Small intestine (tissue), 7 donors: ENCODE measurements around the gene ERC2. TPM values are rescaled to one million over a fixed set of nuclear protein-coding genes. Genes with fewer than 3 reads are reported as not detected.

Source experiments
- DNase-seq, 2 donors: peaks; one replicate each; pipeline versions ENCODE4 v3.0.0 to v3.0.0-alpha.2; 2013
- FAIRE-seq: peaks from 2 replicates; lab custom pipeline; 2012; peaks lifted over from hg19 to GRCh38; lab: Jason Lieb, UNC
- H3K27ac ChIP-seq, 3 donors: one replicate each; pipeline ENCODE4 v1.5.1; 2013; ENCODE audit warnings: low read length in 2 of 3, mild to moderate bottlenecking in 2 of 3, control low read depth in 1 of 3, inconsistent platforms in 1 of 3, low read depth in 1 of 3, moderate library complexity in 1 of 3
- H3K27me3 ChIP-seq, 3 donors: one replicate each; pipeline ENCODE4 v1.6.1; 2013; ENCODE audit warnings: low read length in 3 of 3, inconsistent platforms in 1 of 3; ENCODE audit not compliant: control insufficient read depth in 3 of 3, insufficient read depth in 3 of 3
- H3K36me3 ChIP-seq, 3 donors: one replicate each; pipeline ENCODE4 v1.6.1; 2013; ENCODE audit warnings: low read length in 3 of 3, inconsistent platforms in 1 of 3, low read depth in 1 of 3, mild to moderate bottlenecking in 1 of 3, moderate library complexity in 1 of 3; ENCODE audit not compliant: control insufficient read depth in 3 of 3, insufficient read depth in 2 of 3
- H3K4me1 ChIP-seq, 3 donors: one replicate each; pipeline ENCODE4 v1.6.1; 2013; ENCODE audit warnings: low read length in 2 of 3, inconsistent platforms in 1 of 3, low read depth in 1 of 3, mild to moderate bottlenecking in 1 of 3, moderate library complexity in 1 of 3; ENCODE audit not compliant: control insufficient read depth in 3 of 3, insufficient read depth in 2 of 3
- H3K4me3 ChIP-seq, 3 donors: one replicate each; pipeline ENCODE4 v1.5.1; 2013; ENCODE audit warnings: low read length in 3 of 3, control low read depth in 1 of 3, inconsistent platforms in 1 of 3, low read depth in 1 of 3, mild to moderate bottlenecking in 1 of 3, moderate library complexity in 1 of 3
- H3K9me3 ChIP-seq, 2 donors: one replicate each; pipeline ENCODE4 v1.6.1; 2013; ENCODE audit warnings: low read depth in 1 of 2, low read length in 1 of 2; ENCODE audit not compliant: control insufficient read depth in 2 of 2, insufficient read depth in 1 of 2
- WGBS, 3 donors: extraction: QIAGEN DNeasy Blood & Tissue Kit; methylation state at CpG; one replicate each; pipeline ENCODE4 v1.1.7; 2013; 5-methylcytosine and 5-hydroxymethylcytosine counted together
- polyA plus RNA-seq, 4 donors: library from polyadenylated mRNA; stranded (reverse) in 3 of 4; unstranded in 1 of 4; fragments of 200-250 nt in 3 of 4; fragments of 120-200 nt in 1 of 4; gene quantifications; one replicate each; pipeline versions ENCODE4 v1.2.1 to v1.2.3, GENCODE V29; 2013
- donor health status: healthy with polysubstance abuse.
- donor health status: control.
- donor health status: control.
- donor health status: Bipolar disorder and iron deficiency.
- donor health status: healthy.

The ERC2 gene
- polyA plus RNA-seq, 4 donors = 0.73 to 2.0 TPM; not detected in 2

GRCh38 chr3:55615694-55616295, 852.5 kb downstream of the ERC2 start:
- FAIRE-seq (no peak), DNase-seq (no peak)
- Histone ChIP-seq H3K4me3 (no peak overlapping the region), H3K27me3 (no peaks in the 10 kb centered on the region), H3K27ac (no peak overlapping the region), H3K4me1 (no peaks in the 10 kb centered on the region), H3K9me3 (no peaks in the 10 kb centered on the region), H3K36me3 (no peaks in the 10 kb centered on the region)
- 75 to 81% (median 77%) methylated on average over 8 of the region's 8 CpGs for WGBS, 3 donors

DNA sequence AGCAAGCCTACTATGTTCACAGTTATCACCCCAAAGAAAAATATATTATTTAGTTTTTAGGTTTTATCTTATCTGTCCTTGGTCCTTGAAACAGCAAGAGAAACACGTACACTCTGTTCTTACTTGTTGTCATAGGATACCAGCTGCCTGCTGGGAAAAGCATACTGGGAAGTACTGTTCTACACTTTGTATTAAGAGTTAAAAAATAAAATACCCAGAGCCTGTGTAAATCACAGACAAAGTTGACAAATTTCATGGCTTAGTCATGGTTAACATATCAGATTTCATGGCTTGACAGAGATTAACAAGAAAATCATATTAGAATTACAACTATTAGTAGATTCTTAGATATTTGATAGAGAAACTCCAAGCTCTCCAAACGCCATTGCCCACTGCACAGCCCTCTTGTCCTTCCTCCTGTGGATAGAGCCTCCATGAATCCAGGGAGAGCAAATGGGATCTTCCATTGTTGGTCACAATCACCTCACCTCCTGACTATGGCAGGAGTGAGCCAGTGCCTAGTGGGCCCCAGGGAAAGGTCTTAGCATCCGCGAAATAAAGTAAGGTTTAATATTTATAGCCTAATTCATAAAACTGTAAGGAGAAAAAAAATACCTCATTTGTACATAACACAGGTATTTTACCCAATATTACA, 853.1 kb downstream of the ERC2 start:
- FAIRE-seq (no peak), DNase-seq (no peak)
- no peaks in the 10 kb centered on the region for H3K27me3 ChIP-seq
- 57 to 76% (median 65%) methylated on average over 4 of the region's 4 CpGs for WGBS, 3 donors
- no peak overlapping the region for H3K4me3 ChIP-seq
- H3K4me1 ChIP-seq = no peaks in the 10 kb centered on the region
- H3K36me3 ChIP-seq = no peaks in the 10 kb centered on the region
- no peaks in the 10 kb centered on the region for H3K9me3 ChIP-seq
- no peak overlapping the region for H3K27ac ChIP-seq

DNA sequence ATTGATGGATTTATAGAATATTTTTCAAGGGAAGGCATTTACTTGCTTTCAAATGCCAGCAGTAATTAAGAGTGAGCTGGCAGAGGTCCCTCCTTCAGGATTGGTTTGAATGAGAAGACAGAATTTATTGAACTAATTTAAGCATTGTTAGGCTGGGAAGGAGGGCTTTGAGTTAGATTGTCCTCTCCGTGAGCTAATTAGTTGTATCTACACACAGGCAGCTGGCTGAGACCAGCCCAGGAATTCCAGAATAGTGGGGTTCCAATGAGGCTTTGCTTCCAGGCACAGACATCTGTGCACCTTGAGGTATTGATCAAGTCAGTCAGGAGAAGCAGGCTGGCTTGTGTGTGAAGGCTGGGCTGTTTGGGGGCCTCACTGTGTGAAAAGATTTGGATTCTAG, 857.1 kb downstream of the ERC2 start:
- Histone ChIP-seq H3K4me3 (no peak overlapping the region), H3K27ac (no peak overlapping the region), H3K27me3 (peaks cover 0 to 5% (median 0%) of the 10 kb centered on the region in 3 donors), H3K4me1 (no peaks in the 10 kb centered on the region), H3K9me3 (no peaks in the 10 kb centered on the region), H3K36me3 (no peaks in the 10 kb centered on the region)
- 61 to 79% (median 67%) methylated on average over 1 of the region's 1 CpG for WGBS, 3 donors
- FAIRE-seq (no peak), DNase-seq (no peak)

DNA sequence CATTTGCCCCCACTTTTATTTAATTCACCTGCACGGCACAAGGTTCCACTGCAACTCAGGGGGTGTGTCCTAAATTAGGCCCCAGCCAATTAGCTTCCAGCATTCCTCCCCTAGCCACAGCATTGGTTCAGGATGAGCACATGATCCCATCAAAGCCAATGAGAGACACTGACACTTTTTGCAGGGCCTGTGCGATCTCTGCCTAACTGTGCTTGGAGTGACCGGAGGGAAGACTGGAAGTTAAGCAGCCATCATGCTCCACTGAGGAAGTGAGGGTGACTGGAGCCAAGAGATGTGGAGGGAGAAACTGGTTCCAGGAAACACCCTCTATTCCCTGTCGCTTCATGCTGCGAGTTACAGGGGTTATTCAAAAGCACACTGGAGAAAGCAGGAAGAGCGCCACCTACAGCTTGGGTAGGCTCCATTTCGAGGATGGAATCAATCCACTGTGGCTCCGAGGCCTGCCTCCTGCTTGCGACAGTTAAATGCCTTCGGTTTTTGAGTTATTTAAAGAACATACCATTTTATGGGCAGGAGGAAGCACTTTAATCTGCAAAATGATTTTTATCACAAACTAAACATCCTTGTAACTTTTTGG, 858.9 kb downstream of the ERC2 start:
- no peak for DNase-seq

DNA sequence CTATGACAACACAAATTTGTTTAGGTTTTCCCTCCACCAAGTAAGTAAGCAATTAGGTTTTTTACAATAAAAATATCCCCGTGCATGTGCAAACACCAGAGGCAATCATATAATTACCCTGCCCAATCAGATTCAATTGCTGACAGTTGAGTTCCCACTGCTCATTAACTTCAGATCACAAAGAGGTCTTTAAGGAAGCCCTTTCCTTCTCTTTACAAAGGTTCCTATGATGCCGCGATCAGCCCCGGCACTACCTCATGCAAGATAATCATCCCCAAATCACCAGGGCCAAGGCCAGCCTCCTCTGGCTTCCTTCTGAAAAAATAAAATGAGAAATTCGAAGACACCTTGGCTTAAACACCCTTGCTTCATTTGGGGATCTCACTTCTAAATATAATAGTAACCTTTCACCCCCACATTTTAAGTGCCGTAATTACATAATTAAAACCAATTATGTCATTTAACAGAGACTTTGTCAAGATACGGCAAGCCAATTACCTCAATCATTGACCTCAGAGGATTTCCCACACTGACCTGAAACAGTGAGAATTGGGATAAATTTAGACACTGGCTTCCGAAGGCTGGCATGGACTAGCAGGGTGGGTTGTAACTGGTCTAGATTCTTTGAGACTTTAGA, 859.8 kb downstream of the ERC2 start:
- Histone ChIP-seq H3K9me3 (no peaks in the 10 kb centered on the region), H3K4me3 (no peak overlapping the region), H3K27ac (no peak overlapping the region), H3K4me1 (no peaks in the 10 kb centered on the region), H3K36me3 (no peaks in the 10 kb centered on the region), H3K27me3 (peaks cover 0 to 5% (median 0%) of the 10 kb centered on the region in 3 donors)
- WGBS, 3 donors = 65 to 80% (median 77%) methylated on average over 8 of the region's 8 CpGs
- no peak for DNase-seq
- no peak for FAIRE-seq

More for the DNA sequence above, 858.9 kb downstream of the ERC2 start:
- FAIRE-seq = no peak
- Histone ChIP-seq H3K4me3 (no peak overlapping the region), H3K36me3 (no peaks in the 10 kb centered on the region), H3K4me1 (no peaks in the 10 kb centered on the region), H3K27ac (no peak overlapping the region), H3K27me3 (peaks cover 0 to 5% (median 0%) of the 10 kb centered on the region in 3 donors), H3K9me3 (no peaks in the 10 kb centered on the region)
- 87 to 91% (median 89%) methylated on average over 10 of the region's 10 CpGs for WGBS, 3 donors

DNA sequence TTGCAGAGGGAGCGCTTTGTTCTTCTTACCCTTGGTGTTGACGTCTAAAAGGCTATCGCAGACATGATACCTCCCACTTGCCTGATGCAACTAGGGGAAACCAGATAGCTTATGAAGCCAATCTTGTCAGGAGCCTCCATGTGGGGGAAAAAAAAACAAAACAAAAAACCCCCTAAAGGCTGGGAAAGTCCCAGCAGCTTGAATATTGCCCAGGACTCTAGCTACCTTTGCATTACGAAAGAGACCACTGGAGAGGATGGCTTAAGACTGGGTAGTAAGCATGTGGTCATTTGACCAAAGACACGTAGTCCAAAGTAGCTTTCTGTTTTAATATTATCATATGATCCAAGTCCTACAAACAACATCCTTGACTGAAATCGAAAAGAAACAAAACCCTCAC, 860.4 kb downstream of the ERC2 start:
- FAIRE-seq = no peak
- WGBS, 3 donors = 79 to 85% (median 85%) methylated on average over 6 of the region's 6 CpGs
- H3K4me3 ChIP-seq = no peak overlapping the region

GRCh38 chr3:55607175-55607574, 861.1 kb downstream of the ERC2 start:
- Histone ChIP-seq H3K4me3 (no peak overlapping the region), H3K36me3 (no peaks in the 10 kb centered on the region), H3K27me3 (peaks cover 0 to 5% (median 0%) of the 10 kb centered on the region in 3 donors), H3K4me1 (no peaks in the 10 kb centered on the region), H3K9me3 (no peaks in the 10 kb centered on the region), H3K27ac (no peak overlapping the region)
- FAIRE-seq (no peak), DNase-seq (no peak)
- 60 to 76% (median 72%) methylated on average over 5 of the region's 5 CpGs for WGBS, 3 donors

More for the DNA sequence above, 860.4 kb downstream of the ERC2 start:
- H3K9me3 ChIP-seq = no peaks in the 10 kb centered on the region
- no peaks in the 10 kb centered on the region for H3K4me1 ChIP-seq
- H3K27ac ChIP-seq = no peak overlapping the region
- no peak for DNase-seq
- peaks cover 0 to 5% (median 0%) of the 10 kb centered on the region in 3 donors for H3K27me3 ChIP-seq
- H3K36me3 ChIP-seq = no peaks in the 10 kb centered on the region

DNA sequence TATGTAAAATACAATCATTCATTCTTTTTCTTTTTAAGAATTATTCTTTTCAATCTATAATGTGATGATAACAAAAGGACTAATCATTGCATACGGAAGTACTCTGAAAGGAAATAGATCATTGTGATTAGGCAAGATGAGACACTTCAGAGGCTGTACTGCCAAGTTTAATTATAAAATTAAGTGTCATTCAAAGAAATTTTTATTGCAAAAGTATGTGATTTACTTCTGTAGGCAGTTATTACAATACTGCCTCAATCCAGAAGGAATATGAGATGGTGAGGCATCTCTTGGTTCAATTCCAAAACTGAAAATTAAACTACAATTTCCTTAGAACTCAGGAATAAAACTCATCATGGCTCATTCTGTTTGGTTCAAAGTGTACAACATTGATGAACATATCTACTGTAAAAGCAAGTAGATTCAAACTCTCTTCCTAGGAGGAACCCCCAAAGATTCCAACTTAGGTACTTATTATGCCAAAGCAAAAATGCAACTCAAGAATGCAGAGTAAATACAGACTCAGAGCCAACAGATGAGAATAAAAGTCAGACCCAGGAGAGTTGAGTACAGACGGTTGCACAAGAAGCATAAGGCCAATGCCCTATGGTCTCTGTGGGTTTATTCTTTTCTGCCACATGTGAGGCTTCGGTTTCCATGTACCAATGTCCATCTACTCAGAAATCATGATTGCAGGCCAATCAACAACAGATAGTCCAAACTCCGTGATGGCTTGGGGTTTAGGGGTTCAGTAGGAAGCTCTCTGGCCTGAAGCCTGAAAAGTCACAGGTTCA, 862.6 kb downstream of the ERC2 start:
- peaks cover 0 to 5% (median 0%) of the 10 kb centered on the region in 3 donors for H3K27me3 ChIP-seq
- no peaks in the 10 kb centered on the region for H3K9me3 ChIP-seq
- H3K4me1 ChIP-seq = no peaks in the 10 kb centered on the region
- no peaks in the 10 kb centered on the region for H3K36me3 ChIP-seq
- no peak for FAIRE-seq
- H3K27ac ChIP-seq = no peak overlapping the region
- peak in 1 of 2 donors; percentile 30 for DNase-seq
- no peak overlapping the region for H3K4me3 ChIP-seq
- WGBS, 3 donors = 73 to 89% (median 77%) methylated on average over 4 of the region's 4 CpGs
